Stimulated activated CD4-positive, alpha-beta T cell treated with anti-CD3 and anti-CD28 coated beads, Interleukin-1b, Interleukin-23, amount 100 ng/mL, for 24 hours (primary cell): ENCODE results near the gene UQCRH.
A peak's percentile ranks its signal among the peaks of the same experiment; 100 is the strongest.
"Not testable (repeated sequence)": the region's sequence is repeated elsewhere in the genome, so short reads cannot be mapped to it uniquely, and the experiment has no call there.

Experiments used
- DNase-seq, 4 experiments: peaks; one replicate each; pipeline ENCODE4 v3.0.0-alpha.2; 2020; ENCODE audit warnings: low read depth in 4 of 4, low spot score in 1 of 4

The UQCRH gene

DNA sequence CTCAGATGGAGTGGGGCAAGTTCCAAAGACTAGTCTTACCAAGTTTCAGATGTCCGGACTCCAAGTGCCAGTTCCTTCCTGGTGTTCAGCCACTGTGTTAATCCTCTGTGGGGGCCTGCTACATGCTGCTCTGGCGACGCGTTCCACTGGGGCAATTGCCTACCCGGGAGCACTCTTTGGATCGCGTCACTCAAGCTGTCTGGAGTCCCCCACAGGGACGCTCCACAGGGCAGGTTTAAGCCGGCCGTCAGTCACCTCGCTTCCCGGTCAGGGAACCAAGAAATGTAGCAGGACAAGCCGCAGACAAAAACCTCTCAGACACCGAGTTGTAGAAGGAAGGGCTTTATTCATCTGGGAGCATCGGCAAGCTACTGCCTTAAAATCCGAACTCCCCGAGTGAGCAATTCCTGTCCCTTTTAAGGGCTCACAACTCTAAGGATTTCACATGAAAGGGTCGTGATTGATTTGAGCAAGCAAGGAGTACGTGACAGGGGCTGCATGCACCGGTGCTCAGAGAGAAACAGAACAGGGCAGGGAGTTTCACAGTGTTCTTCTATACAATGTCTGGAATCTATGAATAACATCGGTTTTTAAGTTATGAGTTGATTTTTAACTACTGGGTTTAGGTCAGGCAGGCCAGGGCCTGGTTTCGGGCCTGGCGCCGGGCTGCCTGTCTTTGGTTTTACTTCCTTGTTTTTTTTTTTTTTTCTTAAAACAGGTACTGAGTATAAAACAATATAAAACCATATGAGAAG is 28.5 kb downstream of the UQCRH start:
- not testable (repeated sequence) for DNase-seq

DNA sequence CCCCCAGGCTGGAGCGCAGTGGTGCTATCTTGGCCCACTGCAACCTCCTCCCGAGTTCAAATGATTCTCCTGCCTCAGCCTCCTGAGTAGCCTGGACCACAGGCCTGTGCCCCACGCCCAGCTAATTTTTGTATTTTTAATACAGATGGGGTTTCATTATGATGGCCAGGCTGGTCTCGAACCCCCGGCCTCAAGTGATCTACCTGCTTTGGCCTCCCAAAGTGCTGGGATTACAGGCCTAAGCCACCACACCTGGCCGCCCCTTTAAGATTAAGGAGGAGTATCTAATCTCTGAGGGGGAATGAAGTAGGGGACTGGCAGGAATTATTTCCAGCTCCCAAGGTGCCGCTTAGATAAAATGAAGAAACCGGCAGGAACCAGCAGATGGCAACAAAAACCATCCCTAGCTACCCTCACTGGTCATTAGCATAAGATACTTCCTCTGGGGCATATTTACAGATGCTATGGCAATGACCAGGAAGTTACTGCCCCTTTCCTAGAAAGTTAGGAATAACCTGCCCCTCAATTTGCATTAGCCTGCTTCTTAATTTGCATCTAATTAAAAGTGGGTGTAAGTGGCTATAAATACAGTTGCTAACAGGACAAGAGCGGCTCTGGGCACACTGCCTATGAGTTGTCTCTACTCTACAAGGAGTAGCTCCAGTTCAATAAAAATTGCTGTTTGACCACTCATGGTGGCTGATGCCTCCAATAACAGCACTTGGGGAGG is 30.0 kb downstream of the UQCRH start:
- no peak for DNase-seq

DNA sequence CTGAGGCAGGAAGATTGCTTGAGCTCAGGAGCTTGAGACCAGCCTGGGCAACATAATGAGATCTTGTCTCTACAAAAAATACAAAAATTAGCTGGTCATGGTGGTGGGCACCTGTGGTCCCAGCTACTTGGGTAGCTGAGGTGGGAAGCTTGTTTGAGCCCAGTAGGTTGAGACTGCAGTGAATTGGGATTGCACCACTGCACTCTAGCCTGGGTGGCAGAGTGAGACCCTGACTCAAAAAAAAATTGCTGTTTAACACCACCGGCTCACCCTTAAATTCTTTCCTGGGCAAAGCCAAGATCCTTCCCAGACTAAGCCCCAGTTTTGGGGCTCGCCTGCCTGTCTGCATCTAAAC is 30.5 kb downstream of the UQCRH start:
- DNase-seq = no peak

DNA sequence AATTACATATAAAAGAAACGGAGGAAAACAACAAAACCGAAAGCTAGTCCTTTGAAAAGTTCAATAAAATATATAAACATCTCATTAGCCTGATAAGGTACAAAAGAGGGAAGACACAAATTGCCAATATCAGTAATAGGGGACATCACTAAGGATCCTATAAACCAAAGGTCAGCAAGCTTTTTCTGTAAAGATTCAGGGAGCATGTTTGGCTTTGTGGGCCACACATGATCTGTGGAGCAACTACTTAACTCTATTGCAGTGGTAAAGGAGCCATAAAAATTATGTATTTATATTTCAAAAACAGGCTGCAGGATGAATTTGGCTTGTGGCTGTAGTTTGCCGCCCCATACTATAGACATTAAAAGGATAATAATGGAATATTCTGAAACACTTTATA is 31.6 kb downstream of the UQCRH start:
- no peak for DNase-seq

DNA sequence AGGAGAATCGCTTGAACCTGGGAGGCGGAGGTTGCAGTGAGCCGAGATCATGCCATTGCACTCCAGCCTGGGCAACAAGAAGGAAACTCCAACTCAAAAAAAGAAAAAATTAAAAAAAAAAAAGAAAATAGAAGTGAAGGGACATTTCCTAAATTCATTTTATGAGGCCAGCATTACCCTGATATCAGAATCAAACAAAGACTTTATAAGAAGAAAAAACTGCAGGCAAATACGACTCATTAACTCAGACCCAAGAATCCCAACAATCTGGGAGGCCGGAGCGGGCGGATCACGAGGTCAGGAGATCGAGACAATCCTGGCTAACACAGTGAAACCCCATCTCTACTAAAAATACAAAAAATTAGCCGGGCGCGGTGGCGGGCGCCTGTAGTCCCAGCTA is 33.9 kb downstream of the UQCRH start:
- DNase-seq = not testable (repeated sequence)

- peak; percentile 53 to 81 (median 70) for DNase-seq
Measured at GRCh38 chr1:46340404-46341221, 37.1 kb downstream of the UQCRH start, which contains the start of gene NSUN4. TSS of gene NSUN4 (plus strand) at chr1:46340807. CDS start at chr1:46340827, 20 bp downstream.

DNA sequence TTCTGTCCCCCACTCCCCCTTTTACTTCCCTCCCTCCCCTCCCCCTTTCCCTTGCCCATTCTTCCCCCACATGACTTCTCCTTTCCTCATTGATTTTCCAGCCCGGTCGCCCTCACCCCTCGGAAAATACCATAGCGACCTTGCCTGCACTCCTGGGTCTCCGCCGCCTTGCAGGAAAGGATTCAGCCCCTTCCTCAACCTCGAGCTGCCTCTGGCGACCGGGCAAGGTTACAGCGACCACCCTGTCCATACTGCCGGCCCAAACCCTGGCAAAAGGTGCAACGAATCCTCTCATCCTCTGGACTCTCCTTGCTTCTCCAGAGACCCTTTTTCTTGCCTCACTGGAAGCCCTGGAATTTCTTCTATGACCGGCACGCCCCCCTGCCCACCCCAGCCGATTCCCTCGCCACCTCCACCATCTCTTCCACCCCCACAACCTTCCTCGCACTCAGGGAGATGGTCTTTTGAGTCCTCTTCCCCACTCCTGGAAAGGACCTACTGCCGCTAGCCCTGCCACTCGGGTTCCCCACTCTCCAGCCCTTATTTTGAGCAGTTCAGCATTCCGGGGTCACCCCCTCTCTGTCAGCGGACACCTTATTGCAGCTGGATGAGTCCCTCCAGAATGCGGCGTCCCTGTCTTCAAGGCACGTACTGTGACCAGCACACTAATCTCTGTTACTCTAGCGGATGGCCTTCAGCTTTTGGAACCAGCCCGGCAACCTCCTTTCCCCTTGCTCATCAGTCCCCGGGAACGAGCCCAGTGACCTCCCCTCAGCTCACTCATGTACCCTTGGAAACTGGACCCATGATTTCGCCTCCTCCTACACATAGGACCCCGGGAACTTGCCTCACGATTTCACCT is 38.0 kb downstream of the UQCRH start:
- no peak for DNase-seq

DNA sequence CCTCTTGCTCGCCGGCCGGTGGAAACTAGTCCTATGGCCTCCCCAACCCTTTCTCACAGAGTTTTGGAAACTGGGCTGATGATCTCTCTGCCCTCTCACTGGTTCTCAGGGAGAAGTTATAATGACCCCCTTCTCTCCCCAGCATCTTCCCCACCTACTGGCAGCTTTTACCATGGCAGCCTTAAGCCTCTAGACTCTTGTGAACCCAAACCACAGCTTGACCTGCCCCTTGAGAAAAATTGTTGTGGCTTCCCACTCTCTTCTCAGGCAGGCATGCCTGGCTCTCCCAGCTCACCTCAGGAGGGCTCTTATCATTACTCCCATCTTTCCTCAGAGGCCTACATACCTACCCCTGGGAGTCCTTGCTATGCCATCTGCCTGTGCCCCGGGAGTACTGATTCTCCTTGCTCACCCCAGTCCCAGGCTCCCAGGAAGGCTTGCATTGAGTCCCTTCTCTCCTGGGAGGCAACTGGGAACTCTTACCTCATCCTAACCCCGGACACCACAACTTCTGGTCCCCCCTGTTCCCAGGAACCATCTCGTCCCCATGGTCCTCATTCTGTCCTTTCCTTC is 38.7 kb downstream of the UQCRH start:
- no peak for DNase-seq

DNA sequence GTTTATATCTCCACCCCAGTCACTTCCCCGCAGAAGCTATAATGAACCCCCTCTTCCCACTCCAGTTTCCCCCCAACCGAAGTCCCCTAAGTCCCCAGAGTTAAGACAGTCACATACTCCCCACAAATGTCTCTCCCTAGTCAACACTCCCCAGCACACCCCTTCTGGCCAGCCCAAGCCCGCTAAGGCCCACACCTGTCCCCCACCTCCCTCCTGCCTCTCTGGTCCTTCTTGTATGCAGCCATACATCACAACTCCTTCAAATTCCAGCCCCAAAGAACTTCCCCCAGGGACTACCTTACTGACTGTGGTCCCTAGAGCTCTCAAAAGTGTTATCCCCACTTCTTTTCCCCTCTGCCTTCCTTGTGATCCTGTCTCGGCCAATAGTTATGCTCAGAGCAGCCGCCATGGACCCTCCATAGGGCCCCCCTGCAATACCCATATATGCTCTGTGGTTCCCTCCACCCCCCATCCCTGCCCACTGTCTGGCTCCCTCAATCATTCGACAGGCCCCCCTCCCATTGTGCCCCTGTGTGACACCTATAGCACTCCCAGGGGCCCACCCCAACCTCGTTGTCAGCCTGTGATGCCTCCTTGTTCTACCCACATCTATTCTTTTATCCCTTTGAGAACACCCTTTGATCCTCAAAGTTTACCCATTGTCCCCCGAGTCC is 39.3 kb downstream of the UQCRH start:
- no peak for DNase-seq

GRCh38 chr1:46343351-46343695 is 39.8 kb downstream of the UQCRH start:
- DNase-seq = no peak

- DNase-seq = no peak
Measured at GRCh38 chr1:46343705-46344104, 40.2 kb downstream of the UQCRH start.

DNA sequence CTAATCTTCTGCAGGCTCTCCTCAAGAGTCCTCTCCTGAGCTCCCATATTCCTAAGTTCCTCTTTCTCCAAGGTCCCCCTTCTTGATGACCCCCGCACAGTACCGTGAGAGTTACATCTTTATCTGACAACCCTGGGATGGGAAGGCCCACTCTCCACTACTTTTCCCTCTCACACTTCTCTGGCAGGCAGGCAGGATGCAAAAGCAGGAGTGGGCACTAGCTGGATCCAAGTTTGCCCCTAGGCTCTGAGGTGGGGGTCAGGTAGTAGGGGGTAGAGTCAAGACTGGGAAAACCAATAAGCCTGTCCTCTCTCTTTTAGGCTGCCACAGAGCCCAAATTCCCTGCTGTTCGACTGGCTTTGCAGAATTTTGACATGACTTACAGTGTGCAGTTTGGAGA is 41.0 kb downstream of the UQCRH start:
- DNase-seq = no peak

- DNase-seq = no peak
Measured at GRCh38 chr1:46345281-46345680, 41.8 kb downstream of the UQCRH start.

DNA sequence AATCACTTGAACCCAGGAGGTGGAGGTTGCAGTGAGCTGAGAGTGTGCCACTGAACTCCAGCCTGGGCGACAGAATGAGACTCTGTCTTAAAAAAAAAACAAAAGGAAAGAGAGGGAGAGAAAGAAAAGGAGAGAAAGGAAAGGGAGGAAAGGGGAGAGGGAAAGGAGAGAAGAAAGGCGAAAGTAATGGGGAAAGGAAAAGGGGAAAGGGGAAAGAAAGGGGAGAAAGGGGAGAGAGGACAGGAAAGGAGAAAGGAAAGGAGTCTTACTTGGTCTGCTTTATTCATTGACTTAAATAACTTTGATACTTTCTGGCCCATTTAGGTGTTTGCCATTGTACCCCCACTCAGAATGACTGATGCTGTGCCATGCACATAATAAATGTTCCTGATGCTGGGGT is 48.9 kb downstream of the UQCRH start:
- DNase-seq = no peak

DNA sequence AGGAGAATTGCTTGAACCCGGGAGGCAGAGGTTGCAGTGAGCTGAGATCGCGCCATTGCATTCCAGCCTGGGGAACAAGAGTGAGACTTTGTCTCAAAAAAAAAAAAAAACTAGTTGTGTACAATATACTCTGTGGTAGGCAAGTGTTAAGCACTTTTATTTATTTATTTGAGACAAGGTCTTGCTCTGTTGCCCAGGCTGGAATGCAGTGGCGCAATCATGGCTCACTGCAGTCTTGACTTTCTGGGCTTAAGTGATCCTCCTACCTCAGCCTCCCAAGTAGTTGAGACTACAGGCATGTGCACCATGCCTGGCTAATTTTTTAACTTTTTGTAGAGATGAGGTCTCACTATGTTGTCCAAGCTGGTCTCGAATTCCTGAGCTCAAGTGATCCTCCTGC is 52.4 kb downstream of the UQCRH start:
- not testable (repeated sequence) for DNase-seq

DNA sequence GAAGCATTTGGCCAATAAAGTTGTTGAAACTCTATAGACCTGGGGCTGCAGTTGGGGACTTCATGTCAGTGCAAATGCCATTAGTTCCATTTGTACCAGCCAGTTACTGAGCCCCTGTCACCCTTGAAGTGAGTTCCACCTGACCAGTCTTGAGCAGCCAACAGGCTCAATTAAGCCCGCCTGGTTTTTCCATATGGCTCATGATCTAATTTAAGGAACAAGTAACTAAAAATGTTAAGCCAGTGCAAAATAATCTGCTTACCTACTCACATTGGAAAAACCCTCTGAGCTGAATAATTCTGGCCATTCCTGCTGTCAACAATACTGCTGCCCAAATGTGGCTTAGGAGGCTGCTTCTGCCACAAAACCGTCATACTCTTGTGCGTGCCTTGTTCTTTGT is 58.7 kb downstream of the UQCRH start:
- DNase-seq = no peak

GRCh38 chr1:46363121-46363520 is 59.6 kb downstream of the UQCRH start:
- DNase-seq = no peak

DNA sequence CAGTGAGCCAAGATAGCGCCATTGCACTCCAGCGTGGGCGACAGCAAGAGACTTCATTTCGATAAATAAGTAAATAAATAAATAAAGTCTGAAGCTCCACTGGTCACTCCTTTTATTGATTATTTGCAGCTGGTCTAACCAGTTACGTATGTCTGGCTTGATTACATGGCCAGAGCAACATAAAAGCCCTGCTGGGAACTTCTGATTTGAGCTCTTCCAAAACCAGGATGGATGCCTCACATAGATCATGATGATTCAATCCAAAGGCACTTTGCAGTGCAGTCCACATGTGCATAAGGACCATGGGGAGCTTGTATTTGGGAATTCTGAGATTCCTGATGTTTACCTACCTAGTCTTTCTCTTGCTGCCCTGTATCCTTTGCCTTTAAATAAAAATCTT is 61.1 kb downstream of the UQCRH start:
- no peak for DNase-seq

- DNase-seq = not testable (repeated sequence)
Measured at GRCh38 chr1:46365796-46366195, 62.3 kb downstream of the UQCRH start.
